ENCODE results near the gene CIART.
A peak's percentile ranks its signal among the peaks of the same experiment; 100 is the strongest.

The CIART gene

DNA sequence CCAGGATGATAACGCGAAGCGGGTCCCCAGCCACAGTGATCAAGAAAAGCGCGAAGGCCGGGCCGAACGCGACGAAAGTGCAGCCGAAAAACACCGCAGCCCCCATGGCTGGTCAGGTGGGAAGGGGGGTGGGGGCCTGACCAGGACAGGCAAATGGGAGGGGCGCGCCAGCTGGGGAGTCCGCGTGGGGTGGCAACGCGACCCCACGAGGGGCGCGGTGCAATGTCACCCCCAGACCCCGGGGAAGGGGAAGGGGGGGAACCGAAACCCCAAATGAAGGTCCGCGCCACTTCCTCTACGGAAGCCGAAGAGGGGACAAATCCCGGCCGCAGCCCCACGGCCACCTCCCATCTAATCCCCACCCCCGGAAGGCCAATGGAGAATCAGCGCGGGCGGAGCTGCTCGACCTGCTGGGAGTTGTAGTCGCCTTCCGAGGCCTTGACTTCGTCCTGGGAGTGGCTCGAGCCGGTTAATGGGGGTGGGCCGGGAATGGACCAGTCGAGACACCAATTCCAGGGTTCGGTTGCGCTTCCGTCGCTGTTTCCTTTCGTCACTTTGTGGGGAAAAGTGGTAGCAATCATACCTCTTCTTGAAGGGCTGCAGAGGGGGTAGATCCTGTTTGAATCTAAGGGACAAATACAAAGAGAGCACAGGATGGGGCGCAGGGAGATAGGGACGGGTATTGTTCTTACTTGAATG lies 13.5 kb upstream of the CIART start, which contains the start of gene APH1A:
APH1A (minus strand) TSS at position 312 of the 699 bp plus-strand sequence; CDS start at position 106, 206 bp downstream.
- peak within 1 kb of the TSS; percentile 97 for H3K9ac ChIP-seq (ENCODE audit: low read length)
- peaks cover 48% of the 10 kb centered on the region for H3K4me1 ChIP-seq (ENCODE audit: low read length)
- TF ChIP-seq, protein P1, sequence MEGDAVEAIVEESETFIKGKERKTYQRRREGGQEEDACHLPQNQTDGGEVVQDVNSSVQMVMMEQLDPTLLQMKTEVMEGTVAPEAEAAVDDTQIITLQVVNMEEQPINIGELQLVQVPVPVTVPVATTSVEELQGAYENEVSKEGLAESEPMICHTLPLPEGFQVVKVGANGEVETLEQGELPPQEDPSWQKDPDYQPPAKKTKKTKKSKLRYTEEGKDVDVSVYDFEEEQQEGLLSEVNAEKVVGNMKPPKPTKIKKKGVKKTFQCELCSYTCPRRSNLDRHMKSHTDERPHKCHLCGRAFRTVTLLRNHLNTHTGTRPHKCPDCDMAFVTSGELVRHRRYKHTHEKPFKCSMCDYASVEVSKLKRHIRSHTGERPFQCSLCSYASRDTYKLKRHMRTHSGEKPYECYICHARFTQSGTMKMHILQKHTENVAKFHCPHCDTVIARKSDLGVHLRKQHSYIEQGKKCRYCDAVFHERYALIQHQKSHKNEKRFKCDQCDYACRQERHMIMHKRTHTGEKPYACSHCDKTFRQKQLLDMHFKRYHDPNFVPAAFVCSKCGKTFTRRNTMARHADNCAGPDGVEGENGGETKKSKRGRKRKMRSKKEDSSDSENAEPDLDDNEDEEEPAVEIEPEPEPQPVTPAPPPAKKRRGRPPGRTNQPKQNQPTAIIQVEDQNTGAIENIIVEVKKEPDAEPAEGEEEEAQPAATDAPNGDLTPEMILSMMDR (IDR thresholded peaks at IDR 0.05; ENCODE audit: low read depth, low read length): no peak
- no peak for TF ChIP-seq EZH2phosphoT487 (IDR thresholded peaks at IDR 0.05; ENCODE audit: low read depth)
- H2AFZ ChIP-seq (ENCODE audit: low read depth, low read length): peak within 1 kb of the TSS; percentile 91
- H3K79me2 ChIP-seq (ENCODE audit: low read length): peaks cover 21% of the 10 kb centered on the region
- H4K20me1 ChIP-seq (ENCODE audit: insufficient read depth, low read length): peaks cover 9% of the 10 kb centered on the region; the same call in 1 of the 2 replicates
- H3K4me2 ChIP-seq (ENCODE audit: low read length): peak within 1 kb of the TSS; percentile 99
- H3K36me3 ChIP-seq (replicated peaks; ENCODE audit: low read depth, low read length): peaks cover 29% of the 10 kb centered on the region
- H3K4me3 ChIP-seq (ENCODE audit: low read length): peak within 1 kb of the TSS; percentile 87
- no peaks in the 10 kb centered on the region for H3K27me3 ChIP-seq (ENCODE audit: low read depth, low read length)
- H3K9me3 ChIP-seq (ENCODE audit: insufficient read depth, low read length): no peaks in the 10 kb centered on the region
- H3K27ac ChIP-seq (ENCODE audit: low read length): peak within 1 kb of the TSS; percentile 77

DNA sequence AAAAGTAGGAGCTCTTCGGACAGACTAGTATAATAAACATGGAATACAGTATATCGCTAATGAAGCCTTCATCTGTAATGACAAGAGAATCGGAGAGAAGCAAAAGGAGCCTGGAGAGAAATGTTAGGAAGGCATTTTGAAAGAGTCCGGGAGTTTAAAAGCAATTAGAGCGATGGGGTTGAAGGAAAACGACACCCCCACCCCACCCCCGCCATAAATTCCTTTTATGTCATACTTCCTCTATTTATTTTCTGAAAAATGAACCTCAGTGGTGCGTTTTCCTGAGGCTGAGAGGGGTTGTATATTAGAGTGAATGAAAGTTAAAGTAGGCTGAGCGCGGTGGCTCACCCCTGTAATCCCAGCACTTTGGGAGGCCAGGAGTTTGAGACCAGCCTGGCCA lies 12.9 kb upstream of the CIART start:
- H3K4me1 ChIP-seq (ENCODE audit: low read length): peaks cover 52% of the 10 kb centered on the region
- H3K27ac ChIP-seq (ENCODE audit: low read length): peak overlapping the region; percentile 55
- TF ChIP-seq EZH2phosphoT487 (IDR thresholded peaks at IDR 0.05; ENCODE audit: low read depth): no peak
- TF ChIP-seq, protein P1 (IDR thresholded peaks at IDR 0.05; ENCODE audit: low read depth, low read length): no peak
- H3K27me3 ChIP-seq (ENCODE audit: low read depth, low read length): no peaks in the 10 kb centered on the region
- peaks cover 21% of the 10 kb centered on the region for H3K79me2 ChIP-seq (ENCODE audit: low read length)
- H3K4me3 ChIP-seq (ENCODE audit: low read length): peak overlapping the region; percentile 87
- peaks cover 27% of the 10 kb centered on the region for H3K36me3 ChIP-seq (replicated peaks; ENCODE audit: low read depth, low read length)
- peaks cover 9% of the 10 kb centered on the region; the same call in 1 of the 2 replicates for H4K20me1 ChIP-seq (ENCODE audit: insufficient read depth, low read length)
- peak overlapping the region; percentile 97 for H3K9ac ChIP-seq (ENCODE audit: low read length)
- H3K9me3 ChIP-seq (ENCODE audit: insufficient read depth, low read length): no peaks in the 10 kb centered on the region
- H2AFZ ChIP-seq (ENCODE audit: low read depth, low read length): peak overlapping the region; percentile 91
- peak overlapping the region; percentile 99 for H3K4me2 ChIP-seq (ENCODE audit: low read length)

DNA sequence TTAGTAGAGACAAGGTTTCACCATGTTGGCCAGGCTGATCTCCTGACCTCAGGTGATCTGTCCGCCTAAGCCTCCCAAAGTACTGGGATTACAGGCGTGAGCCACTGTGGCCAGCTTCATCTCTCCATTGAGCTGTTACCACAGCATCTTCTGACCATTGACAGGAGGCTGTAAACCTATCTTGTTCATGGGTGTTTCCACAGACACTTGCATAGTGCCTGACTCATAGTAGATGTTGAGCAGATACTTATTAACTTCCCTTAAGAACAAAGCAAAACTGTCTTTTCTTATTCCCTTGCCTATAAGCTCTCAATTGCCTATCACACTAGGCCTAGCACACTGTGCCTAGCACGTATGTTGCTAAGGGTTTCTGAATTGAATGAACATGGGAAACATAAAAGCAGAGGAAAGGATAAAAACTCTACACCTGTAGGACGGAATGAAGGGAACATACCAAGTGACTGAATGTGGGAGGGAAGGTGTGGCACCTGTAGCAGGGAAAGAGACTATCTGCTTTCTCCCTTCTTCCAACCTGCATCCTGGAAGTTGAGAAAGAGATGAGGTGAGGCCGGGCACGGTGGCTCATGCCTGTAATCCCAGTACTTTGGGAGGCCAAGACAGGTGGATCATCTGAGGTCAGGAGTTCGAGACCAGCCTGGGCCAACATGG lies 10.9 kb upstream of the CIART start:
- H3K9ac ChIP-seq (ENCODE audit: low read length): no peak overlapping the region
- peak overlapping the region; percentile 2; the same call in 1 of the 2 replicates for H3K4me2 ChIP-seq (ENCODE audit: low read length)
- H4K20me1 ChIP-seq (ENCODE audit: insufficient read depth, low read length): peaks cover 9% of the 10 kb centered on the region; the same call in 1 of the 2 replicates
- H3K79me2 ChIP-seq (ENCODE audit: low read length): peaks cover 21% of the 10 kb centered on the region
- no peaks in the 10 kb centered on the region for H3K27me3 ChIP-seq (ENCODE audit: low read depth, low read length)
- H3K36me3 ChIP-seq (replicated peaks; ENCODE audit: low read depth, low read length): peaks cover 7% of the 10 kb centered on the region
- H3K9me3 ChIP-seq (ENCODE audit: insufficient read depth, low read length): no peaks in the 10 kb centered on the region
- H3K4me1 ChIP-seq (ENCODE audit: low read length): peaks cover 68% of the 10 kb centered on the region
- H3K4me3 ChIP-seq (ENCODE audit: low read length): no peak overlapping the region
- H2AFZ ChIP-seq (ENCODE audit: low read depth, low read length): no peak overlapping the region
- peak overlapping the region; percentile 20 for H3K27ac ChIP-seq (ENCODE audit: low read length)
- TF ChIP-seq EZH2phosphoT487 (IDR thresholded peaks at IDR 0.05; ENCODE audit: low read depth): no peak
- TF ChIP-seq, protein P1 (IDR thresholded peaks at IDR 0.05; ENCODE audit: low read depth, low read length): no peak

DNA sequence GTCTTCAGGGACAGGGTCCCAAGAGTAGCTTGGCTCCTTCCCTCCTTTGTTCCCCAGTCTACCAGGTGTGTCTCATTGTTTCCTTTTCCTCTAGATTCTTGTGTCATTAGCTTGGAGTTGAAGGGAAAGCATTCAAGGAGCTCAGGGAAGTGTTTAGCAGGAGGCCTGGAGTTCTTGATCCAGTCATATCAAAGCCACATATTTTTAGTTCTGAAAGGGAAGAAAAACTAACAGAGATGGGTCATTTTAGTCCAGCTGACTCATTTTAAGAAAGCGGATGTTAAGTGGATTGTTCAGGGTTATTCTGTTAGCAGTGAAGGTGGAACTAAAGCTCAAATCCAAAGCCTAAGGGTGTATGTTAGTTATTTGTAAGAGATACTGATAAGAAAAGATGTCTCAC lies 9.0 kb upstream of the CIART start:
- Histone ChIP-seq H3K79me2 (ENCODE audit: low read length) (peaks cover 6% of the 10 kb centered on the region), H3K9ac (ENCODE audit: low read length) (peak overlapping the region; percentile 45; the same call in 1 of the 2 replicates), H3K27me3 (ENCODE audit: low read depth, low read length) (no peaks in the 10 kb centered on the region), H3K4me1 (ENCODE audit: low read length) (peaks cover 67% of the 10 kb centered on the region), H3K27ac (ENCODE audit: low read length) (peak overlapping the region; percentile 79), H3K4me2 (ENCODE audit: low read length) (peak overlapping the region; percentile 83), H3K36me3 (replicated peaks; ENCODE audit: low read depth, low read length) (no peaks in the 10 kb centered on the region), H2AFZ (ENCODE audit: low read depth, low read length) (no peak overlapping the region), H3K4me3 (ENCODE audit: low read length) (peak overlapping the region; percentile 62), H3K9me3 (ENCODE audit: insufficient read depth, low read length) (no peaks in the 10 kb centered on the region), H4K20me1 (ENCODE audit: insufficient read depth, low read length) (no peaks in the 10 kb centered on the region)
- no peak for TF ChIP-seq EZH2phosphoT487 (IDR thresholded peaks at IDR 0.05; ENCODE audit: low read depth)
- TF ChIP-seq, protein P1 (IDR thresholded peaks at IDR 0.05; ENCODE audit: low read depth, low read length): no peak

Measured in OCI-LY3 (cell line).